Stimulated activated CD4-positive, alpha-beta T cell treated with anti-CD3 and anti-CD28 coated beads, Interleukin-15, amount 100 ng/mL, for 1 hour (primary cell): ENCODE data around the gene GLS.

Experiments used
- DNase-seq, 2 donors: peaks; one replicate each; pipeline ENCODE4 v3.0.0-alpha.2; 2020; ENCODE audit warnings: low read depth in 1 of 2, low spot score in 1 of 2

The GLS gene

DNA sequence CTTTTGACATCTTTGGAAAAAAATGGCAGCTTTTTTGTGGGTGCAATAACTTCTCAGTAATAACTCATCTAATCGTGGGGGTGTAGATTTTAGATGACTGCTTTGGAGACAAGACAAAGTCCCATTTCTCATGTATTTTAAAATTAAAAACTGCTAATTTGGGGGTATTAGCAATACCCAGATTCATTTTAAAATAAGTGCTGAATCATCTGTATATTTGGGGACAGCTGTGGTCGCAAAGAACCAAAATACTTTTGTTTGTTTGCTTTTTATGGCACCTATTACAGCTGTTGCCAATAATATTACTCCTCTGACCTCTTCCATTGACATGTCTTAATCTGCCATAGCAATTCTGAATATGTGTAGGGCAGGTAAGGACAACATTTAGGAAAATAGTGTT, 87.9 kb downstream of the GLS start:
- DNase-seq, result no peak

- DNase-seq, result no peak
These were observed 89.5 kb downstream of the GLS start for GRCh38 chr2:190970160-190970559.

DNA sequence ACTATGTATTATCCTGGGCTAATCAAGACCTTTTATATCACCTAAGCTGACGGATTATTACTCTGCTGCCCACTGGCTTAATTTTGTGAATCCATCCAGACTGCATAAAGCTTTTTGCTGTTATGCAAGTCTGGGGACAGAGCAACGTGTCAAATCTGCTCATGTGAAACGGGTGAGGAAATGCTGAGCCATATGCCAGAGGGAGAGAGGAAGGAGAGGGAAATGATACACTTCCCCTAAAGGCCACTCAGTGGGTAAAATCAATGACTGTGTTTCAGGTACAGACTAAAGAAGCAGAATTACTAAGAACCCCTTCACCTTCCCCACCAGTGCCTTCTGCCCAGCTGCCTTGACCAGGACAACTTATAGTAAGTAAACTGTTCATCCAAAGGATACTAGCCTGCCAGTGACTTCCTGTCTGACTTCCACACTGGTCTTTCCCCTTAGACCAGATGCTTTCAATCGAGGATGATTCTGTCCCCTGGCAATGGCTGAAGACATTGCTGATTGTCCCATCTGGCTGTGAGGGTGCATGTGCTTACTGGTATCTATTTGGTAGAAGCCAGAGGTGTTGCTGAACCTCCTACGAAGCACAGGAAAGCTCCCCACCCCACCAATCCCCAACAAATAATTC, 90.4 kb downstream of the GLS start:
- no peak for DNase-seq

- DNase-seq, result no peak
These were observed 91.6 kb downstream of the GLS start for GRCh38 chr2:190972213-190972612.

DNA sequence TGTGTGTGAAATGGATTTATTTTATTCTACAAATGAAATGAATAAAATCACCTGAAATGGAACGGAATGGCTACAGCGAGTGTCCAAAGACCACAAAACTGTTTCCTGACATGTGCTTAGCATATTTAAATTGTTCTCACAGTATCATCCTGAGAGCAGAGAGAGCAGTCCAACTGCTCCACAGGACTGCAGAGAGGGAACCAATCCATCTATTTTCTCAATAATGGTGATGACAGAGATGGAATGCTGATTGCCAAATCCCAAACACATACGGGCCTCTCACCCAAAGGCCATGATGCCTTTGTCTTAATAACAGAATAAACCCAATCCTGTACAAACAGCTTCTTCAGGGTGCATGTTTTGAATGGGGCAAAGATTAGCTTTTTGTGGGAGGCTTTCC, 92.2 kb downstream of the GLS start:
- no peak for DNase-seq

DNA sequence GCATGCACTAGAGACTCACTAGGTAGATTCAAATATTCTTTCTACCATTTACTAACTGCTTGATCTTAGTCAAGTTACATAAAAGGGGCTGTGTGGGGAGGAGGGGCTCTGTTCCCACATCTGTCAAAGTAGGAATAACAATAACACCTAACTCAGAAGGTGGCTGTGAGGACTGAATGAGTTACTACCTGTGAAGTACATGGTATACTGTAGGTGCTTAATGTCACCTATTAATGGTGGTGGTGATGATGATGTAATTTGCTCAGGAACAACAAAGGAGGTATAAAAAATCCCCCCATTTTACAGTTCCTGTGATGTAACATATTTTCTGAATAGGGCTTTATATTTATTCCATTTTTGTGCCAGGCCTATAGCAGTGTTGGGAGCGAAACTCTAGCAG, 92.6 kb downstream of the GLS start:
- no peak for DNase-seq

- no peak for DNase-seq
These were observed 93.4 kb downstream of the GLS start for GRCh38 chr2:190973726-190974628.

- DNase-seq, result no peak
These were observed 94.2 kb downstream of the GLS start for GRCh38 chr2:190974629-190975361.

DNA sequence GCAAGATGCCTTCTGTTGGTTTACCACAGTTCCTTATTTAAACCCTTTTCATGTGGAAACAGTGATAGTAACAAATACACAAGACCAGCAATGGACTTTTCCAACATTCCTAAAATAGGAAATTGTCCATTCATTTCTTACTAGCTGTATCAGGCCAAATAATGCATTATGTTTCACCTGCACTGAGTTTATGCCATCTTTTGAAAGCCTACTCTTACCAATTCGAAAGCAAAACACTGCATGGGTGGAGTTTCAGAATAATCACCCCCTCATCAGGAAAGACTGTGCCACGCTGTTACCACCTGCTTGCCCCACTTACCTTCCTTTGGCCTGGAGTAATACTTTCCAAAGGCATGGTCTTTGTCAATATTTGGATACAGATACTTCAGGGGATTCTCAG, 95.9 kb downstream of the GLS start:
- DNase-seq, result no peak

GRCh38 chr2:190977505-190977904, 96.9 kb downstream of the GLS start:
- DNase-seq, result no peak

- DNase-seq, result no peak
These were observed 97.9 kb downstream of the GLS start for GRCh38 chr2:190978389-190979053.

GRCh38 chr2:190979906-190980629, 99.4 kb downstream of the GLS start:
- no peak for DNase-seq

GRCh38 chr2:190980630-190981209, 100.1 kb downstream of the GLS start:
- DNase-seq, result no peak

DNA sequence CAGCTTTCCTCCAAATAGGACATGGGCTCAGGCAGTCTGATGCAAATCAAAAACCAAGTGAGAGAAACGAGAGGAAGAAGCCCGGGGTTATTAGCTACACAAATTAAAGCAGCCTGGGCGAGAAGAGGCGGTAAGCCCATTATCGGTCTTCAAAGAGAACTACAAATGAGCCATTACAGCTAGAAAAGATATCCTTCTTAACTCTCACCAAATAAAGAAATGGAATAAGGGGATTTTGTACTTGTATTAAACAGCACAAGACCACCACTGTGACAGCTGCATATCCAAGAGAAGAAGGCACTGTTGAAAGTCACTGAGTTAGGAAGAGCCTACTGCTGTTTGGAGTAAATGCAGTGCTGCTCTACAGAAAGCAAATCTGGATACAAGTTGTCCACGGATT, 100.7 kb downstream of the GLS start:
- DNase-seq, result no peak

DNA sequence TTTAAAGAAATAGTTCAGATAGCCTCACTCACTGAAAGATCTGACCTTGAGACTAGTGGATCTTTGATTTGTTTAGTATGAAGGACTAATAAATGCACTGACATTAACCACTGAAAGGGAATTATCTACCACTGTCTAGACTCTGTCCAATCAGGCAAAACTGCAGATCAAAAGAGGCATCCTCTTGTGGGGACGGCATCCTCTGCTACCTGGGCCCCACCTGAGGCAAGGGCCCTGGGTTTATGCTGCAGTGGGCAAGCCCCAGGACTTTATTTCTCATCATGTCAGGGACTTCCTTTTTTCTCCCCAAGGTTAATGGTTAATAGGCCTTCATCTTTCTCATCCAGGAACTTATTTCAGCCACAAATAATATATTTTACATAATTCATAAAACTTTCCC, 101.1 kb downstream of the GLS start:
- no peak for DNase-seq

GRCh38 chr2:190982262-190983034, 101.8 kb downstream of the GLS start:
- no peak for DNase-seq

DNA sequence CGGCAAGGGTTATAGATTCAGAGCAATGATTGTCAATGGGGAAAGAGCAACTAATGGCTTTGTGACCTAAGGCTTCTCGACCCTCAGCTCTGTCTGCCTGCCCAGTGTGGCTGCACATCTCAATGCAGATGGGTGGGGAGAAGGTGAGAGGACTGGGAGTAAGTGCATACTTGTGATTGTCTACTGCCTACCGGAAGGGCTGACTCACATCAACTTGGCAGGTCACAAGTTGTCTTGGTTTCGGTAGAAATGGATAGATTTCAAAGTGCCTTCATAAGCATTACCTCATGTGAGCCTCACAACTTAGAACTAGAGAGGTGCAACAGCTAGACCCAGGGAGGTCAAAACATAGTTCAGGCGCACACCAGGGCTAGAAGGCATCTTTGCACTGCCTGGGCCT, 104.0 kb downstream of the GLS start:
- no peak for DNase-seq

DNA sequence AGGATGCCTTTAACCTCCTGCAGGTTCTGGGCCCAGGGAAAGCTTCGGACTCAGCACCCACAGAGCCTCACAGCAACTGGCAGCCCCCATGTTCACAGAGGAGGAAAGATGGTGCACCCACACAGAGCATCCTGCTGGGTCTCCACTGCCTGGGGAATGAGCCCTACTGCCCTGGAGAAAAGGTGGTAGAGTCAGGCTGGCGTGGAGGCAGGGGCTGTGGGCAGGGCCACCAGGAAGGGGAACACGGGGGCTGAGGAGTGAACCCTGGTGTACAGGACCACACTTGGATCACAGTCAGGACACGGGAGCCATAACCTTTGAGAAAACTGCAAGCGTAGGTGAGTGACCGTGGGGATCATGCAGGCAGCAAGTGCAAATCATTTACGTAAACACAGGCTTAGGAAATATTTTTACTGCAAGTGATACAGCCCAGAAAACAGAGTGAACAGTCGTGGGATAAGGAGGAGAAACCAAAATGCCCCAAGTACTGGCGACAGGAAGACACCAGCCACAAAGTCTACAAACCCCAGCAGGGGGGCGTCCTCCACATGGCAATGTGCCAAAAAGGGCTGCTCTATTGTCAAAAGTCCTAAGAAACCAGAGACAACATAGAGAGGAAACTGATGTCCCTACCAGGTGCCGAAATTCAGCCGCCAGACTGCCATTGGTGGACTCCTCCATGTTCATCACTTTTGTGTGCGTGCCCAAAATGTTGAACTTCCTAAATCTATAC, 105.8 kb downstream of the GLS start:
- DNase-seq, result no peak

DNA sequence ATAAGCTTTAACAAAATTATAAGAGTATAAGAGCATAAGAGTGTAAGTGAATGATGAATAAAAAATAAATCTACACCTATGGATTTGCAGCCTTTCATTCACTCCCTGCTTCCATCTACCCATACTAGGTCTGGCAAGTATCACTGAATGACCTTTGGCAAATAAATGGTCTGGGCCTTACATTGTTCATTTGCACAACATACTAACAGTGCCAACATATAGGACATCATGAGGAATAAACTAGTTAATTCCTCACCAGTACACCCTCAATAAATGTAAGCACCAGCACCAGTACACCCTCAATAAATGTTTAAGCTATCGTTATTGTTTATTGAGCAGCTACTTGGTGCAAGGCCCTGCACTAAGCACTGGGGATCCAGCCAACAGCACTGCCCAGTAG, 106.5 kb downstream of the GLS start:
- DNase-seq, result no peak
